ENCODE results near the gene BNIP5. TPM values are rescaled to one million over a fixed set of nuclear protein-coding genes. Genes with fewer than 3 reads are reported as not detected.

The BNIP5 gene
- total RNA-seq, 2 experiments from 2014 or later = not detected

DNA sequence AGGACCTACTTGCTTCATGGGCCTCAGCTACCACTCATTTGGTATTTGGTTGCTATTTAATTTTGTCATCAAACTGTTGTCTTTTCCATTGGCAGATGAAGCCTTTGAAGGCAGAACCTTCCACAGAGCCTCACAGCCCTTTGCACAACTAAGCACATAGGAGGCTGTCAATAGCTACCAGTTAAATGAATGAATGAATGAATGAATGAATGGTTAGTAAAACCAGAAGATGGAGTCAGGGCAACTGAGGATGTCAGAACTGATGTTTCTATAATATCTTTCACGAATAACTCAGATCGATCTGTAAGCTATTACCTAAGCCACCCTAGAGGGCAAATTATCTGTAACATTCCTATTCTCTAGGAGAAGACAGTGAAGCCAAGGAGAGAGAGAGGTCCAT, 19.1 kb downstream of the BNIP5 start:
- H3K9me3 Mint-ChIP-seq (ENCODE audit: insufficient read depth) = no peaks in the 10 kb centered on the region
- H3K27me3 Mint-ChIP-seq (ENCODE audit: low read depth) = peaks cover 22% of the 10 kb centered on the region
- DNase-seq (no peak), ATAC-seq (no peak)
- no peaks in the 10 kb centered on the region for H3K36me3 Mint-ChIP-seq (ENCODE audit: low read depth)
- ChIA-PET POLR2A (no interaction called here), CTCF (interaction anchor here (2.8 to 3.9 kb wide), 2 partner anchors 15 to 23 kb away, joined by 12 to 18 read pairs; no protein-coding TSS in a partner anchor)
- H3K27ac Mint-ChIP-seq = no peak overlapping the region
- no peak overlapping the region for H3K4me3 Mint-ChIP-seq
- H3K4me1 Mint-ChIP-seq (ENCODE audit: low read depth) = no peaks in the 10 kb centered on the region

DNA sequence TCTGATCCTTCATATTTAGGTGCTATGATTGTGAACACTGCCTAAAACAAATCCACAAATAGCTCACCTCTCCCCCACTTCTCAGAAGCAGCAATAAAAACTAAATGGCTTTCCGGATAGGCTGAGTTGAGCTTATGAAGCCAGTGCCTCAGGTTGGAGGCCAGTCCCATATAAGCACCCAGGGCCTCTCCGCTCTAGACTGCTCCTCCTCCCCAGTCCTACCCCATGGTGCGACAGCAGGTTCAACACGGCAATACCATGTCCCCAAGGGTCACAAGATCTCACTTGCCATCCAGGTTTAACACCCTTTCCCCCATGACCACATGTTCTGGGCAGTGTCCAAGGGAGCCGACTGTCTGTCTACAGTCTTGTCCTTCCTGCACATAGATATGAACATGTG, 20.8 kb downstream of the BNIP5 start:
- POLR2A ChIA-PET = interaction anchor here (0.7 kb wide), 1 partner anchor 289 kb away, joined by 3 read pairs; the partner anchor contains the start of gene MAPK14
- Mint-ChIP-seq H3K4me1 (ENCODE audit: low read depth) (no peaks in the 10 kb centered on the region), H3K9me3 (ENCODE audit: insufficient read depth) (no peaks in the 10 kb centered on the region), H3K27ac (no peak overlapping the region), H3K36me3 (ENCODE audit: low read depth) (no peaks in the 10 kb centered on the region), H3K4me3 (no peak overlapping the region), H3K27me3 (ENCODE audit: low read depth) (peaks cover 22% of the 10 kb centered on the region)
- DNase-seq (no peak), ATAC-seq (no peak)
- CTCF ChIA-PET = interaction anchor here (2.8 to 3.9 kb wide), 2 partner anchors 13 to 25 kb away, joined by 12 to 18 read pairs; no protein-coding TSS in a partner anchor

GRCh38 chr6:36314221-36315014, 22.3 kb downstream of the BNIP5 start:
- ChIA-PET CTCF (interaction anchor here (1.3 kb wide), 1 partner anchor 12 kb away, joined by 3 read pairs; no protein-coding TSS in a partner anchor), POLR2A (interaction anchor here (0.6 kb wide), 1 partner anchor 28 kb away, joined by 3 read pairs; no protein-coding TSS in a partner anchor)
- DNase-seq (no peak), ATAC-seq (no peak)
- Mint-ChIP-seq H3K36me3 (ENCODE audit: low read depth) (no peaks in the 10 kb centered on the region), H3K4me3 (no peak overlapping the region), H3K4me1 (ENCODE audit: low read depth) (no peaks in the 10 kb centered on the region), H3K9me3 (ENCODE audit: insufficient read depth) (no peaks in the 10 kb centered on the region), H3K27ac (no peak overlapping the region), H3K27me3 (ENCODE audit: low read depth) (peaks cover 18% of the 10 kb centered on the region)

- CTCF ChIA-PET = interaction anchor here (1.3 kb wide), 1 partner anchor 11 kb away, joined by 3 read pairs; no protein-coding TSS in a partner anchor
- no peak for DNase-seq
- no peaks in the 10 kb centered on the region for H3K9me3 Mint-ChIP-seq (ENCODE audit: insufficient read depth)
- H3K4me1 Mint-ChIP-seq (ENCODE audit: low read depth) = peaks cover 2% of the 10 kb centered on the region
- H3K27me3 Mint-ChIP-seq (ENCODE audit: low read depth) = peaks cover 18% of the 10 kb centered on the region
- ATAC-seq = no peak
- no peaks in the 10 kb centered on the region for H3K36me3 Mint-ChIP-seq (ENCODE audit: low read depth)
- H3K27ac Mint-ChIP-seq = no peak overlapping the region
- POLR2A ChIA-PET = no interaction called here
- no peak overlapping the region for H3K4me3 Mint-ChIP-seq
Observed at GRCh38 chr6:36313649-36313936, 23.1 kb downstream of the BNIP5 start.

- ATAC-seq = no peak
- no peaks in the 10 kb centered on the region for H3K36me3 Mint-ChIP-seq (ENCODE audit: low read depth)
- no peaks in the 10 kb centered on the region for H3K9me3 Mint-ChIP-seq (ENCODE audit: insufficient read depth)
- H3K27ac Mint-ChIP-seq = no peak overlapping the region
- no peak overlapping the region for H3K4me3 Mint-ChIP-seq
- no peak for DNase-seq
- H3K4me1 Mint-ChIP-seq (ENCODE audit: low read depth) = peaks cover 2% of the 10 kb centered on the region
- H3K27me3 Mint-ChIP-seq (ENCODE audit: low read depth) = peaks cover 18% of the 10 kb centered on the region
- CTCF ChIA-PET = interaction anchor here (0.5 to 1.5 kb wide), 3 partner anchors 10 to 226 kb away, joined by 3 to 8 read pairs (median 3); no protein-coding TSS in a partner anchor
- POLR2A ChIA-PET = no interaction called here
Observed at GRCh38 chr6:36312854-36313648, 23.6 kb downstream of the BNIP5 start.

DNA sequence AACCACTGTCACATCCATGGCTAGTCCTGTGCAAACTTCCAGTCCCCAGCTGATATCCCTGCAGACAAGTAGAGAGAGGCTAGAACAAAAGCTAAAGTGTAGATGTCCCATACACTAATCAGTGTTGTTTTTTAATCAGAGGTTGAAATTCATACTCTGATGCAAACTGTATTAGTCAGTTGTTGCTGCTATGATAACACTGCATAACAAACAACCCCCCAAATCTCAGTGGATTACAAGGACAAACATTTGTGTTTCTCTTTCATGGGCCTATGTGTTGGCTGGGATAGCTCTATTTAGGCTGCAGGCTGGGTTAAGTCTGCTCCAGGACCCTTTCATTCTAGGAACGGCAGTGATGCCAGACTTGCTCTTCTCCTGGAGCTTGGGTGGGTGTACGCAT, 26.8 kb downstream of the BNIP5 start:
- ATAC-seq = no peak
- DNase-seq = no peak
- H3K27ac Mint-ChIP-seq = no peak overlapping the region
- ChIA-PET POLR2A (no interaction called here), CTCF (interaction anchor here (1.1 to 2.0 kb wide), 5 partner anchors 8 to 49 kb away, joined by 3 to 8 read pairs (median 4); partner anchors contain the start of gene BNIP5)
- H3K27me3 Mint-ChIP-seq (ENCODE audit: low read depth) = no peaks in the 10 kb centered on the region
- H3K9me3 Mint-ChIP-seq (ENCODE audit: insufficient read depth) = no peaks in the 10 kb centered on the region
- H3K4me1 Mint-ChIP-seq (ENCODE audit: low read depth) = peaks cover 2% of the 10 kb centered on the region
- H3K36me3 Mint-ChIP-seq (ENCODE audit: low read depth) = no peaks in the 10 kb centered on the region
- no peak overlapping the region for H3K4me3 Mint-ChIP-seq

- Mint-ChIP-seq H3K4me3 (no peak overlapping the region), H3K4me1 (ENCODE audit: low read depth) (peaks cover 2% of the 10 kb centered on the region), H3K36me3 (ENCODE audit: low read depth) (no peaks in the 10 kb centered on the region), H3K27me3 (ENCODE audit: low read depth) (no peaks in the 10 kb centered on the region), H3K9me3 (ENCODE audit: insufficient read depth) (no peaks in the 10 kb centered on the region), H3K27ac (no peak overlapping the region)
- ChIA-PET POLR2A (interaction anchor here (0.8 kb wide), 1 partner anchor 188 kb away, joined by 3 read pairs; no protein-coding TSS in a partner anchor), CTCF (interaction anchor here (1.2 to 2.0 kb wide), 4 partner anchors 12 to 49 kb away, joined by 3 to 8 read pairs (median 4); partner anchors contain the start of gene BNIP5)
- ATAC-seq (no peak), DNase-seq (no peak)
Observed at GRCh38 chr6:36309203-36309602, 27.5 kb downstream of the BNIP5 start.

DNA sequence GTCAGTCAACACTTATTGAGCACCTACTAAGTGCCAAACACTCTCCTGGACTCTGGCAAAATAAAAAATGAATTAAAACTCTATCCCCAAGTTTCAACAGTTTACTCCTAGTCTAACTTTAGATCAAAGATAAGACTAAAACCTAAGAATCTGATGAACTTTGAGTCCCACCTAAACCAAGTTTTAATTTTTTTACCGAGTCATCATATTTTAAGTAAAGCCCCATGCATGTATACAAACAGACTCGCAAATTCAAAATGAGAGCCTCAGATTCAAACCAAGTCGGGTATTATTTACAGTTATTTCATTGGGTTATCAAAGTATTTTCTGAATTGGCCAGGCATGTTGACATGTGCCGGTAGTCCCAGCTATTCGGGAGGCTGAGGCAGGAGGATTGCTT, 28.2 kb downstream of the BNIP5 start:
- Mint-ChIP-seq H3K27me3 (ENCODE audit: low read depth) (no peaks in the 10 kb centered on the region), H3K27ac (no peak overlapping the region), H3K9me3 (ENCODE audit: insufficient read depth) (no peaks in the 10 kb centered on the region), H3K36me3 (ENCODE audit: low read depth) (no peaks in the 10 kb centered on the region), H3K4me3 (no peak overlapping the region), H3K4me1 (ENCODE audit: low read depth) (peaks cover 2% of the 10 kb centered on the region)
- DNase-seq (no peak), ATAC-seq (no peak)
- CTCF ChIA-PET = interaction anchor here (0.7 to 1.5 kb wide), 2 partner anchors 13 to 32 kb away, joined by 3 read pairs; no protein-coding TSS in a partner anchor
- POLR2A ChIA-PET = no interaction called here

DNA sequence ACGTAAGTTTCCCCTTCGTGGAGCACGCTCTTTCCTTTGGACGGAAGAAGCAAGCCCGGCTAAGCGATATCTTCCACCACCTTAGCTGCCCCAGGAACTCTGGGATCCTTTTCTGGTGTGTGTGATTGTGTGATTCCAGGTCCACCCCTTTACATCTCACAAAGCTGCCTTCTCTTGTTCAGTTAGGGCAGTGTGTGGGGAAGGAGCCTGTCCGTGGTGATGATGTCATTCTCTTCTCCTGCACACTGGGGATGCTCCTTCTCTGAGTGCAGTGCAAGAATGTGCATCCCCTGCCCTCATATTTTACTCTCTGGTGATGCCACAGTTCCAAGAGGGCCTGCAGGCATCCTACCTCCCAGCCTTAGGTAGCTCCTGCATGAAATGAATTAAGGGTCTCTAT, 30.3 kb downstream of the BNIP5 start:
- ATAC-seq (no peak), DNase-seq (no peak)
- no peak overlapping the region for H3K27ac Mint-ChIP-seq
- no peak overlapping the region for H3K4me3 Mint-ChIP-seq
- POLR2A ChIA-PET = interaction anchor here (0.6 kb wide), 1 partner anchor 20 kb away, joined by 3 read pairs; no protein-coding TSS in a partner anchor
- peaks cover 1% of the 10 kb centered on the region for H3K27me3 Mint-ChIP-seq (ENCODE audit: low read depth)
- no peaks in the 10 kb centered on the region for H3K36me3 Mint-ChIP-seq (ENCODE audit: low read depth)
- CTCF ChIA-PET = interaction anchor here (1.2 kb wide), 1 partner anchor 10 kb away, joined by 3 read pairs; no protein-coding TSS in a partner anchor
- peaks cover 8% of the 10 kb centered on the region for H3K4me1 Mint-ChIP-seq (ENCODE audit: low read depth)
- H3K9me3 Mint-ChIP-seq (ENCODE audit: insufficient read depth) = no peaks in the 10 kb centered on the region

DNA sequence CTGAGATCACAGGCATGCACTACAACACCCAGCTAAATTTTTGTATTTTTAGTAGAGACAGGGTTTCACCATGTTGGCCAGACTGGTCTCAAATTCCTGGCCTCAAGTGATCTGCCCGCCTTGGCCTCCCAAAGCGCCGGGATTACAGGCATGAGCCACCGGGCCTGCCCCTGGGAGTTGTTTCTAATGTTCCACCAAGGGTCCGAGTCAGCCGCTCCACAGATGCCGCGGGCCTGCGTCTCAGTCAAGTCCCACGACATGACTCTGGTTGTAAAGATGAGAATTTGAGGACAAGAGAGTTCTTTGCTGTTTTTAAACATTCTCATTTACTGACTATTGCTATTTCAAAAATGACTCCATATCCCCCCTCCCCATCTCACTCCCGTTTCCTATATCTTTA, 30.8 kb downstream of the BNIP5 start:
- Mint-ChIP-seq H3K4me1 (ENCODE audit: low read depth) (peaks cover 8% of the 10 kb centered on the region), H3K36me3 (ENCODE audit: low read depth) (no peaks in the 10 kb centered on the region), H3K27me3 (ENCODE audit: low read depth) (peaks cover 3% of the 10 kb centered on the region), H3K9me3 (ENCODE audit: insufficient read depth) (no peaks in the 10 kb centered on the region), H3K27ac (no peak overlapping the region), H3K4me3 (no peak overlapping the region)
- ATAC-seq (no peak), DNase-seq (no peak)
- ChIA-PET POLR2A (interaction anchor here (0.6 kb wide), 1 partner anchor 19 kb away, joined by 3 read pairs; no protein-coding TSS in a partner anchor), CTCF (interaction anchor here (1.2 kb wide), 1 partner anchor 9 kb away, joined by 3 read pairs; no protein-coding TSS in a partner anchor)

- Mint-ChIP-seq H3K36me3 (ENCODE audit: low read depth) (no peaks in the 10 kb centered on the region), H3K9me3 (ENCODE audit: insufficient read depth) (no peaks in the 10 kb centered on the region), H3K4me1 (ENCODE audit: low read depth) (peaks cover 6% of the 10 kb centered on the region), H3K27ac (no peak overlapping the region), H3K4me3 (no peak overlapping the region), H3K27me3 (ENCODE audit: low read depth) (peaks cover 11% of the 10 kb centered on the region)
- DNase-seq = peak; percentile 97
- ATAC-seq = peak; percentile 99
- CTCF ChIA-PET = interaction anchor here (0.5 to 5.1 kb wide), 64 partner anchors 8 to 574 kb away, joined by 3 to 59 read pairs (median 4); partner anchors contain the start of genes BNIP5, ETV7, MAPK14 and SLC26A8
- POLR2A ChIA-PET = interaction anchor here (1.2 kb wide), 1 partner anchor 58 kb away, joined by 3 read pairs; no protein-coding TSS in a partner anchor
Observed at GRCh38 chr6:36302227-36302976, 34.3 kb downstream of the BNIP5 start.

Data from activated CD8-positive, alpha-beta T cell treated with anti-CD3 and anti-CD28 coated beads, Interleukin-2, amount 10 ng/mL, durations not matched to agents 7 days and 5 days (primary cell).